ENCODE measurements around the gene RANBP1.

RANBP1 gene

DNA sequence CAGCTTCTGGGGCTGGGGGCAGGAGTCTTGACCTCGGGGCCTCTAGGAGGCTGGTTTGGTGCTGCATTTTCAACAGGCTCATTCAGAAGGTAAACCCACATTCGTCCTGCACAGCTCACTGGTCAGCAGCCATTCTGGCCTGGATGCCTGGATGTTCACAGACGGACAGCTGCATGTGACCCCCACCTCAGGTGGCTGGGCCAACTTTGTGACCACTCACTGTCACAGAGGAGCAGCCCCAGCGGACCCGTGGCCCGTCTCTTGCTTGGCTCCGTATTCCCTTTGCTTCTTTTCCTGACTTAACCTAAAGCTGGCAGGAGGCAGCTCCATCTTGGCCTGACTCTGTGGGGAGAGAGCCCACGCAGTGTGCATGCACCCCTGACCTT is 27.6 kb upstream of the RANBP1 start:
- DNase-seq (ENCODE audit: low read depth in 2 of 3, low spot score in 1 of 3) = no peak

DNA sequence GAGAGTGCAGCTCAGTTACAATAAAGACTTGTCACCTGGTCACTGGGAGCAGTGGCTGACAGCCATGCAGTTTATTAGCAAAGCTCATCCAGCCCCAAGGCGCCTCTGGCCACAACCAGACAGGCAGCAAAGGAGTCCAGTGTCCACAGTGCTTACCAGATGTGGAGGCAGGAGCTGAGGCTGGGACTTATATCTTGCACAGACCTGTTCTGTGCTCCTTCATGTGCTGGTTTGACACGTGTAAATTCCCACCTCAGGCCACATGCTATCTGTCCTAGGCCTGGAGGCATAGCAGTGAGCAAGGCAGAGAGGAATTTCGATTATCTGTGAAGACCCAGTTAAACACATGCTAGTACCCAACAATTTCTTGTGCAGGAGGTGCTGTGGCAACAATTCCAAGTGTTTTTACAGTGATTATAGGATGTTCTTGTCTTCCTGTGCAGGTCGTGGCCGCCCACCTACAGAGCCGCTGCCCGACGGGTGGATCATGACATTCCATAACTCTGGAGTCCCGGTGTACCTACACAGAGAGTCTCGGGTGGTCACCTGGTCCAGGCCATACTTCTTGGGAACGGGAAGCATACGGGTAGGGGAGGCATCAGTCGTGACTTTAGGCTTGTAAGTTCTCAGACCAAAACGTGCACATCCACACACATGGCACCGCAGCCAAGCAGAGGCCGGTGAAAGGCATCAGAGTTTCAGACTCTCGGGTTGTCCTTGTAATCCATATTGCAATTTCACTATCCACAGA is 26.5 kb upstream of the RANBP1 start:
- DNase-seq (ENCODE audit: low read depth in 2 of 3, low spot score in 1 of 3) = no peak

DNA sequence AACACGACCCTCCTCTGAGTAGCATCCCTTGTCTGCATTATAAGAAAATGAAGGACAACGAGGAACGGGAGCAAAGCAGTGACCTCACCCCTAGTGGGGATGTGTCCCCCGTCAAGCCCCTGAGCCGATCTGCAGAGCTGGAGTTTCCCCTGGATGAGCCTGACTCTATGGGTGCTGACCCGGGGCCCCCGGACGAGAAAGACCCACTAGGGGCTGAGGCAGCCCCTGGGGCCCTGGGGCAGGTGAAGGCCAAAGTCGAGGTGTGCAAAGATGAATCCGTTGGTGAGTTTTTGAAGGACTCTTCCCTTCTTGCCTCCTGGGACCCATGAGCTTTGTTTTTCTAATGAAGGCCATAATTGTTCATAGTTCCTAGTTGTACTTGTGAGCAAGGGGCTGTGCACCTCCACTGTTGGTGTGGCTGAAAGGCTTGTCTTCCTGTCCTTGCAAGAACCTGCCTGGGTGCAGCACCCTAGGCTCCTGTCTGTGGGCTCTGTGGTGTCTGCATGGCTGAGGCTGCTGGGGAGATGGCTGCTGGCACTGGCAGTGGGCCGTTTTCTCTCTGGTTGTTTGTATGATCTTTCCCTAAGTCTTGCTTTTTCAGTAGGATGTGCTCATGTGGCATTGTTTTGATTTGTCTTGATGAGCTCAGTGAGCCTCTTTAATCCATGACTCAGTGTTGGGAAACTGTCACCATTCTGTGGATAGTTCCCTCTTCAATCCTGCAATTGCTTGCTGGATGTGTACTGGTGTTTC is 25.8 kb upstream of the RANBP1 start:
- no peak for DNase-seq (ENCODE audit: low read depth in 2 of 3, low spot score in 1 of 3)

DNA sequence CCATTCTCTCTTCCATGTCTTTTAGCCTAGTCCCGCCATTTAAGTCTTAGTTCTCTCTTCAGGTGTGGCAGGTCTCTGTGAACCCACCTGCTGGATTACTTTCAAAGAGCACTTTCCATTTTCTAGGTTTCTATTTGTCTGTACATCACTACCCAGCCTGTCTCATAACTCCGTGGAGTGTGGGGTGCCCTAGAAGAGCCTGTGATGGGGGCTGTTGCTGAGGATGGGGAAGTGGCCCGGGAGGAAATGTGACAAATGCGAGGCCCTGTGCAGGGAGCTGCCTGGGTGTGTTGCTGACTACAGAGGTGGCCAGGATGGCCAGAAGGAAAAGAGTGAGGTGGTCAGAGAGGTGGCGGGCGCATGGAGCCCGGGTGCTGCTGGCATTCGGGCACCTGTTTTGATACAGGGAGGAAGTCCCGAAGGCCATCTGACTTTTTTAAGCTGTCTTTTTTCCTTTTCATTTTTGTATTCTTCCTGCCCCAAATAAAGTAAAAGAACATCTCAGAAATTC is 25.1 kb upstream of the RANBP1 start:
- DNase-seq (ENCODE audit: low read depth in 2 of 3, low spot score in 1 of 3) = no peak

DNA sequence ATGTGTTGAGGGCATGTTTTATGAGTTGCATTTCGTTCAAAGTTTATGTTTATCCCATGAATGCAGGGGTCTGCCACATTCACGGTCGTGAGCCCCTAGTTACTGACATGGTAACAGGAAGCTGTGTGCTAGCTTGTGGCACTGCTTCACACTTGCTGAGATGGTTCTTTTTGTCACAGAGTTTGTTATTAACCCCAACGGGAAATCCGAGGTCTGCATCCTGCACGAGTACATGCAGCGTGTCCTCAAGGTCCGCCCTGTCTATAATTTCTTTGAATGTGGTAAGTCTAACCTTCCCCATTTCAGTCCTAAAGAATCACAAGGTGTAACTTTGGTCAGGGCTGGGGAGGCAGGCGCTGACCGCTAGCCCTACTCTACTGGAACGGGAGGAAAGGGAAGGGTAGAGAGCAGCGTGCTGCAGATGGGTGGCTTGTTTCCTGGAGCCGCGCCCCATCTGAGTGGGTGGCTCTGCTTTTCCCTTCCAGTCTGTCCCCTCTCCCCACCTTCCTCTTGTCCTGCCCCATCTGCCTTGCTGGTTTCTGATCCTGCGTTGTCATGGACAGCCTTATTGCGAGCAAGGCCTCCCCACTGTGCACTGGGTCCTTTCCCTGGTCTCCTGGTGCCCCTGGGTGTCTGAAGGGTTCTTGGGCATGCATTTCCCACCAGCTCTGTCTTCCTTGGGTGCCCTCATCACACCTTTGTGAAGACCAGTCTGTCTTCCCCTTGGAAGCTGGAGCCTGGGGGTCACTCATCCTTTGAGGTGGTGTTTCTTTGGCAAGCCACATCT is 24.0 kb upstream of the RANBP1 start:
- DNase-seq (ENCODE audit: low read depth in 2 of 3, low spot score in 1 of 3) = no peak

DNA sequence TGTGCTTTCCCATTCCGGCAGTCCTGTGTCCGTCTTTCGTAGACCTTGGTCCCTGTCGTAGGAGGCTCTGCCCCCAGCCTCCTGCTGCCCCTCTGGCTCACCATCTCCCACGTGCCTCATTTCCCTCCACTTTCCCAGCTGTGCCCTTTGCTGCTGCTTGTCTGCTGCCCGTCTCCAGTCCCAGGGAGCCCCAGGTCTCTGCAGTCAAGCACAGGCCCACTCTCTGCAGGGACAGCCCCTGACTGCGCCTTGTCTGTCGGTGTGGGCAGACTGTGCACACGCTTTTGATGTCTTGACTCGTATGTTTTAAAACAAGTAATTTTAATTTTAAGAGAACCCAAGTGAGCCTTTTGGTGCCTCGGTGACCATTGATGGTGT is 23.4 kb upstream of the RANBP1 start:
- no peak for DNase-seq (ENCODE audit: low read depth in 2 of 3, low spot score in 1 of 3)

DNA sequence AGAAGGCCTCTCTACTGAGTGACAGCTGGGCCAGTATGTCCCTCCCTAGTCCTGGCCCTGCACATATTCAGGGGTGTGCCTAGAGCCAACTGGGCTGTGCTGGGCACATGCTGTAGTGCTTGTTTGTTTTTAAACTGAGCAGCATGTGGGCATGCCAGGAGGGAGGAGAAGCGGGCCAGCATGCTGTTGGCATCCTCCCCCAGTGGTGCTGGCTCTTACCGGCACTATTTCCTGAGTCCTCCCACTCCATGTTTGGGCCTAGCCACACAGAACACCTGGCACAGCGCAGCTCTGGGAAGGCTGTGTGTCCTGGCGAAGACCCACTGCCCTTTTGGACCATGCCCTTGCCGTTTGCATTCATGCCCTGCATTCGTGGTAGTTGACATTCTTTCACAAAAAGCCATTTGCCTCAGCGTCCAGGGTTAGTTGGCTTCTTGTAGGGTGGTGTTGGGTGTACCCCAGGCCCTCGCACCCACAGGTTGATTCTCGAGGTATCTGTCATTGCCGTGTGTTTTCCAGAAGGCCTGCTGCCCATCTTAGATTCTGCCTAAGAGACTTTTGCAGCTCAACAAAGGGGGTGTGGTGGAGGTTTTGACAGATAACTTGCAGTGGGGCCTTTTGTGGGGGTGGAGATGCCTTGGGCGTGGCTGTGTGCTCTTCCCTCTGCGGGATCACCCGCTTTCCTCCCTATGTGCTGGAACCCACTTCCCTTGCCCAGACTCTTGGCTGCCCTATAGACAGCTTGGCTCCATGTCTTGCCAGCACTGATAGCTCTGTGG is 22.3 kb upstream of the RANBP1 start:
- DNase-seq (ENCODE audit: low read depth in 2 of 3, low spot score in 1 of 3) = no peak

DNA sequence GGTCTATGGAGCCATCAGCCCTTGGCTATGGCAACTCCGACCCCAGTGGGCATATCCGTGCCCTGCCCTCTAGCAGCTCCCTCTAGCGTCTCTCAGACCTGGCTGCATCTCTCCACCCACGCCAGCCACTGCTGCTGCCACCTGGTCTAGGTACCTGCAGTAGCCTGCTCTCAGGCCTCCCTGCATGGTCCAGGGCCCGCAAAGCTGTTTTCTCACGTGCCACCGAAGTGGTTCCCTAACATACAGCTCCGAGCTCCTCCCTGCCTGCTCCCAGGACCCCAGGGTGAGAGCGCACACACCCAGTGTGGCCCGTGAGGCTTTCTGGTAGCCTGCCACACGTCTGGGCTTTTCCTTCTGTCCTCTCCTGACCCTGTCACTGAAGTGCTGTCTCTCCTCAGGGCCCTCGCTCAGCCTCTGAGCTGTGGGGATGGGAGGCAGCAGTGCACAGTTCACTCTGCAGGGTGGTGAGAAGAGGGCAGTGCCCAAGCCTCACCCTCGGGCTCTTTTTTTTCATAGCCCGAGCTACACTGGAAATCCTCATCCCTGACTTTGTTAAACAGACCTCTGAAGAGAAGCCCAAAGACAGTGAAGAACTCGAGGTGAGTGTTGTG is 21.6 kb upstream of the RANBP1 start:
- DNase-seq (ENCODE audit: low read depth in 2 of 3, low spot score in 1 of 3) = no peak

DNA sequence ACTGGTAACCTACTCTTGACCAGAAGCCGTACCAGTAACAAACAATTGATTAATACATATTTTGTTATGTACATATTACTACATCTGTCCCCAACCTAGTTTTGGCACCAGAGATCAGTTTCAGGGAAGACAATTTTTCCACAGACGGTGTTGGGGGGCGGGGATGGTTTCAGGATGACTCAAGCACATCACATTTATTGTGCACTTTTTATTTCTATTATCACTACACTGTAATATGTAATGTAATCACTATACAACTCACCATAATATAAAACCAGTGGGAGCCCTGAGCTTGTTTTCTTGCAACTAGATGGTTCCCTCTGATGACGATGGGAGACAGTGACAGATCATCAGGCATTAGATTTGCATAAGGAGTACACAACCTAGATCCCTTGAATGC is 20.4 kb upstream of the RANBP1 start:
- no peak for DNase-seq (ENCODE audit: low read depth in 2 of 3, low spot score in 1 of 3)

DNA sequence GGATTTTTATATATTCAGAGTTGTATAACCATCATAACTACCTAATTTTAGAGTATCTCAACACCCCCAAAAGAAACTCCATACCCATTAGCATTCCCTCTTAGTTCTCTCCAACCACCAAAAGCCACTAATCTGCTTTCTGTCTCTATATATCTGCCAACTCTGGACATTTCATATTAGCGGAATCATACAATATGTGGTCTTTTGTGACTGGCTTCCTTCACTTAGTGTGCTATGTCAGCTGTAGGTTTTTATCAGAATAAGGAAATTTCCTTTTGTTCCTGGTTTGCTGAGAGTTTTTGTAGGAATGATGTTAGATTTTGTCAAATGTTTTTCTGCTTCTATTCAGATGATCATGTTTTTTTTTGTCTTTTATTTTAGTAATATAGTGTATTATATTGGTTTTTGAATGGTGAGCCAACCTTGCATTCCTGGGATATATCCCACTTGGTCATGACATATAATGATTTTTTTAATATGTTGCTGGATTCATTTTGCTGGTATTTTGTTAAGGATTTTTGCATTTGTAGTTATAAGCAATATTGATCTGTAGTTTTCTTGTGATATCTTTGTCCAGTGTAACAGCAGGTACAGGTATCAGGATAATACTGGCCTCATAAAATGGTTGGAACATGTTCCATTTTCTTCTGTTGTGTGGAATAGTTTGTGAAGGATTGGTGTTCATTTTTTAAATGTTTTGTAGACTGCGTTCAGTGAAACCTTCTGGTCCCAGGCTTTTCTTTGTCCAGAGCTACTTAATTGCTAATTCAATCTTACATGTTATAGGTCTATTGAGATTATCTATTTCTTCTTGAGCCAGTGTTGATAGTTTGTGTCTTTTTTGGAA is 19.1 kb upstream of the RANBP1 start:
- no peak for DNase-seq (ENCODE audit: low read depth in 2 of 3, low spot score in 1 of 3)

DNA sequence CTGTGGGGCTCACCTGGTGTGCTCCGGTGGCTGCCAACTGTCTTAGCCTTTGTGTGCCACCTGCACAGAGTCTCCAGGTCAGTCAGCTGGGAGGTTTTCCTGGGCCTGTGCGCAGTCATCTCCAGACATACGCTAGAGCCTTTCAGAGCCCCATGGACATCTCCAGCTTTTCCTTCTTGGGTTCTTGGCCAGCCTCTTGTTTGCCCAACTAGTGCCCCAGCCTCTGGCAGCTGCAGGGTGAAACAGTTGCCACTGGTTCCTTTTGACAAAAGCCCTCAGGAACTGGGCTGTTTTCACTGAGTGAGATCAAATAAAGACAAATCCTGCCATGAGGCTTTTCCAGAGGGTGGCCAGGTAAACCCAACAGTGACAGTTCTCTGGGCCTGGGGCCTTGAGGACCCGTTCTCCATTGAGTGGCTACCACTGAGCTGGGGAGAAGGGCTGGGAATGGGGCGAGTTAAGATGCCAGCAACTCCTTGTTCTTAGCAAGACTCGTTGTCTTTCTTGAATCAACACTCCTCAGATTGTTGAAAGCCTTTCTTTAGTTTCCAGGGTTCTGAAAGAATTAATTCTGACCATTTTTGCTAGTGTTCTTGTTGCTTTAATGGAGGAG is 16.7 kb upstream of the RANBP1 start:
- no peak for DNase-seq (ENCODE audit: low read depth in 2 of 3, low spot score in 1 of 3)

DNA sequence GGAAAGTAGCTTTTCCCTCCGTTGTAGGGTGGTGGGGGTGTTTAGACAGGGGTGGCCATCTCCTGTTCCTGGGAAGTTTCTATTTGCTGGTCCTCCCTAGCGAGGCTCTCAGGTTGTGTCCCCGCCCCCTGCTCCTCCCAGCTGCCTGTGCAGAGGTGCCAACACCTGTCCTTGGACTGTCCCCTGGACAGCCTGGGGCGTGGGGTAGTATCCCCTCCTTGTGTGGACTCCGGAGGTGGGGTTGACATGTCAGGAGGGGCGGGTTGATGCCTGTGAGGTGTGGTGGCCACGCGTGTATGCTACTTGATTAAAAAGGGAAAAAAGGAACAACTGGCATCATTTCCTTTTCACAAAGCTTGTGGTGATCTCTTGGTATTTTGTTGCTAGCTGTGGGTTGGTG is 14.3 kb upstream of the RANBP1 start:
- no peak for DNase-seq (ENCODE audit: low read depth in 2 of 3, low spot score in 1 of 3)

DNA sequence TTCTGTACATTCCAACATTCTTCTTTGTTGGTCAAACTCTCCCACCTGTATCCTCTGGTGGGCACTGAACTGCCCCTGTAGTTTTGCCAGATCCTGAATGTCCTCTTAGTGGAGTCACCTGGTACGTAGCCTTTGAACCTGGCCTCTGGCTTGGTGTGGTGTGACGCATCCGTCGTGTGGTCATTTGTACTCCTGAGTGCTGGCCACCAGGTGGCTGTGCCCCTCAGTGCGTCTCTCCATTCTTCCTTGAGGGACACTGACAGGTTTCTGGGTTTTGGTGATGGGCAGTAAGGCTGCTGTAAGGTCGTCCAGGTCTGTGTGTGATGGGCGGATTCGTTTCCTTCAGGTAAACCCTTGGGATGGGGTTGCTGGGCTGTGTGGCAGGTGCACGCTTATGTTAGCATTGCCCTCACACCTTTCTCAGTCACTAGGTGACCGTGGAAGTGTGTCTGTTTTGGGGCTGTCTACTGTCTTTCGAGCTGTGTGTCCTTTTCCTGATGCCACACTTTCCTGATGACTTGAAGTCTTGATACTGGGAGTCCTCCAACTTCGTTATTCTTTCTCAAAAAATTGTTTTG is 13.6 kb upstream of the RANBP1 start:
- no peak for DNase-seq (ENCODE audit: low read depth in 2 of 3, low spot score in 1 of 3)

DNA sequence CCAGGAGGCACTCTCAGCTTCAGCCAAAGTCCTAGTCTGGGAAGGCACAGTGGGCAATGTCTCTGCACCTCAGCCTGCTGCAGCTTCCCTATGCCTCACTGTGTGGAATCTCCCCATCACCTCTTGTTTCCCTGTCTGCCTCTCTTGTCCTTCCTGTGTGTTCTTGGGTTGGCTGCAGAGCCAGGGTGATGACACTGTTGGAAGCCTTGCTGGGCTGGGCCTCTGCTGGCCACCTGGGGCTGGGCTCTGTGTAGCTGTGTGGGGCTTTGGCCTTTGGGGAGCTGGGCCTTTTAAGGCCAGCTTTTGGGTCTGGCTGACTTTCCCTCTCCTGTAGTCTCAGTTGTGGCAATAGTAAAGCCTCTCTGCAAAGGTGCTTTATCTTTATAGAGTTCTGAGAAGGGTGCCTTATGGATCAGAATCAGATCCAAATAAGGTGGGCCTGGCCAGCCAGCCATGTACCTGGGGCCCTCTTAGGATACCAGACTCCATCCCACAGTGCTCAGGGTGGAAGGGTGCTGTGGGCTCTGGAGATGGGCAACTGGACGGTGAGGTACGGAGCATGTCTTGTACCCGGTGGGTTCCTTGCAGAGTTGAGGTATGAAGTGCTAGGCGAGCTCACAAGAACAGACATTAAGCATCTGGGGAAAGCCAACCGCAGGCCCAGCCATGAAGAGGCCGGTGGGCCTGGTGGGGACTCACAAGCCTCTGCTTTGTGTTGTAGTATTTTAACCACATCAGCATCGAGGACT is 10.3 kb upstream of the RANBP1 start:
- DNase-seq (ENCODE audit: low read depth in 2 of 3, low spot score in 1 of 3) = no peak

DNA sequence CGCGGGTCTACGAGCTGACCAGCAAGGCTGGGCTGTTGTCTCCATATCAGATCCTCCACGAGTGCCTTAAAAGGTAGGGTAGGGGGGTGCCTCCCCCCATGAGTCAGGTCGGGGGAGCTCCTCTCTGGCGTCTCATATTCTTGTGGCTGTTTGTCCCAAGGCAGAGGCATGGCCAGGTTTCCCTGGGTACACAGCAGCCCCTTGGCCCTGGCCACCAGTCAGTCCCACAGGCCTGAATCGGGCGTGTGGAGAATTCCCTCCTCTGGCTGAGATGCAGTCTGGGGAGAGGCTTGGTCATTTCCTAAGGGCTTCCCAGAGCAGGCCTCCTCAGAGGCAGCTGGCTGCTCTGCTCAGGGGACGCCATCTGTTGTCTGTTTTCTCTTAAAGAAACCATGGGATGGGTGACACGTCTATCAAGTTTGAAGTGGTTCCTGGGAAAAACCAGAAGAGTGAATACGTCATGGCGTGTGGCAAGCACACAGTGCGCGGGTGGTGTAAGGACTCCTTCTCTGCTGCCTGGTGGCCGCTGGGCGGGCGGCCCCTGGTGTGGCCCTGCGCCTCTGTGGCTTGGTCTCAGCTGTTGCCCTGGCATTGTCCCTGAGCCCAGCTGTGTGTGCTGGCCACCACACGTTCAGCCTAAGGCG is 9.6 kb upstream of the RANBP1 start:
- DNase-seq (ENCODE audit: low read depth in 2 of 3, low spot score in 1 of 3) = no peak

DNA sequence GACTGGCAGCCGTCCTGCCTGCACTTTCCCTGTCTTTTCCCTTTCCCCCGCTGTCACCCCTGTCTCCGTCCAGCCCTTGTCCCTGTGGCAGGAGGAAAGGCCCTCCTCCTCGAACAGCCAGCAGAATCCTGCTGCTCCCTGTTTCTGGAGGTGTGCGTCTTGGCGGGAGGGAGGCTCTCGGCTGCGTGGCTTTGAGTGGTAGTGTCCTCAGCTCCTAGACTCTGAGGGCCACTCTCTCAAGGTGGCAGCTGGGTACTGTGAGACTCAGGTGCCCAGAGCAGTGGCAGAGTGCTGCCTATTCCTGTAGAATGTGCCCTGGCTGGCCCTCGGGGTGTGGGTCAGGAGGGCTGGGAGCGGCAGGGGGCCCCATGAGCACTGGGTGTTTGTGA is 9.1 kb upstream of the RANBP1 start:
- no peak for DNase-seq (ENCODE audit: low read depth in 2 of 3, low spot score in 1 of 3)

DNA sequence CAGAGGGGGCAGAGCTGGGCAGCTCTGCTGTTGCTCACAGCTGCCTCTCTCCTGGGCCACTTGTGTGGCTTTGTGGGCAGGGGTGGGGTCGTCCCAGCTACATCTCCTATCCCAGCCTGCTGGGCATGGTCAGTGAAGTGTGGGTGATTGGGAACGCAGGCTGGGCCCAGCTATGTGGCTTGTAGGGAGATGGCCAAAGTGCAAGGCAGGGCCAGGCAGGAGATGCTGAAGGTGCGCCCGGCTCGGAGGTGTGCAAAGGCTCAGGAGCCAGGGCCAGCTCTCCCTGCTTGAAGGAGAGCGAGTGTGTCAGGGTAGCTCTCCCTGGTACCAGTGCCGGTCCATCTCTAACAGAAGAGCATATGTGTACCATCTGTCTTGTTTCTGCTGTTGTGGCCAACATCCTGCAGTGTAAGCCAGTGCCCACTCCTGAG is 8.4 kb upstream of the RANBP1 start:
- no peak for DNase-seq (ENCODE audit: low read depth in 2 of 3, low spot score in 1 of 3)

Data from stimulated activated CD4-positive, alpha-beta T cell treated with anti-CD3 and anti-CD28 coated beads, Interleukin-12 subunit alpha, Interleukin-12 subunit beta, amount 100 ng/mL, for 48 hours (primary cell).